GM18951 (cell line): ENCODE measurements around the gene PAX5.
"Not testable (repeated sequence)": the region's sequence is repeated elsewhere in the genome, so short reads cannot be mapped to it uniquely, and the experiment has no call there.

Experiments
- POLR2A ChIP-seq: IDR thresholded peaks from 4 replicates; pipeline ENCODE4 v1.6.1; 2011; ENCODE audit warnings: mild to moderate bottlenecking; ENCODE audit not compliant: insufficient read length, insufficient read depth; ENCODE audit errors: extremely low read depth
- in situ Hi-C: fragments of 300-500 bp; cut with MboI; formaldehyde crosslinking; loops from one replicate; pipeline ENCODE4 v1.12.0; 2022; ENCODE audit warnings: low sequenced_read_pairs, mixed read lengths, inconsistent platforms; ENCODE audit not compliant: unreplicated experiment

Gene PAX5

DNA sequence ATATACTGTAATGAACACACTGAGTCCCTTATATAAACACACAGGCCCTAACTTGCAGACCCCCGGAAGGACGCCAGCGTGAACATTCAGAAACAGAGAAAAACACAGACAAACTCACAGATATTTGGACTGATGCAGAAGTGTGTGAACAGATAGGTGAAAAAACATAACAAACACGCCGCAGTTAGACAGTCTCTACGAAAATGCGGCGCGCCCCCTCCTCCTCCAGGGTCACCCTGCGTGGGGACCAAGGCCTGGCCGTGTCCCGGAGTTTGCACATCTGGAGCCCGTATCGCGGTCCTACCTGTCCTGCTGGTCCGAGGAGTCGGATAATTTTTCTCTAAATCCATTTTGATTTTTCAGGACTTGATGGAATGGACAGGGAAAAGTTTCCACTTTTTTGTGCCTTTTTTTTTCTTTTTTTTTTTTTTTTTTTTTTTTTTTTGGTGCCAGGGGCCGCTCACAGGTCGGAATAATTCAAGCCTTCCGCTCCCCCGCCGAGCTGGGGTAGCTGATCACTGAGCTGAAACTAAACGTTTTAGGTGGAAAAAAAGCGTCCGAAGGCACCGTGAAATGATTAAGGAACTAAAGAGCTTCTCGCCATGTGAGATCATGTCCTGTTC lies at the start of gene PAX5:
PAX5 (minus strand) TSS at position 587 of the 623 bp plus-strand sequence; CDS start at position 350, 237 bp downstream.
- no peak for TF ChIP-seq POLR2A
- in situ Hi-C loops = loop anchor here (5.0 kb wide), 1 partner anchor 269 kb away; no protein-coding TSS in a partner anchor

- no peak for TF ChIP-seq POLR2A
- in situ Hi-C loops = no loop called here
Observed at GRCh38 chr9:37083654-37084053, 49.6 kb upstream of the PAX5 start.

- in situ Hi-C loops = no loop called here
- TF ChIP-seq POLR2A = no peak
Observed at GRCh38 chr9:37082214-37082765, 48.2 kb upstream of the PAX5 start.

- in situ Hi-C loops = not testable (repeated sequence)
Observed at GRCh38 chr9:37081507-37081906, 47.4 kb upstream of the PAX5 start.

GRCh38 chr9:37080165-37080628 lies 46.1 kb upstream of the PAX5 start:
- in situ Hi-C loops = not testable (repeated sequence)

GRCh38 chr9:37079370-37080164 lies 45.5 kb upstream of the PAX5 start:
- in situ Hi-C loops = no loop called here
- peak; percentile 80 for TF ChIP-seq POLR2A

DNA sequence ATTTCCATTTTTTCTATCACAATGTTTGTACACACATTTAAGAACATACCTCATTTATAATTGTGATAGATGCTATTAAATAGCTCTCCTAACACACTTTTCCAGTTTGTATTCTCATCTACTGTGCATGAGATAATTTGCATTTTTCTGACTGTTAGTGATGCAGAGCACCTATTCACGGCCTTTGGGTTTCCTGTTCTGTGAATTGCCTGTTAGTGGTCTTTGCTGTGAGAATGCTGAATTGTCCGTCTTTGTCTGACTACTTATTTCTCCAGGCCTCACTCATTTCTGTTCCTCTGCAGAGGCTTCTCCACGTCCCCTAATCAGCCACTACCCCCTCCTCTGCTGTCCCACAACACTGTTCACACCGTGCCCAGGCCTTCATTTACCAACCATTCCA lies 40.7 kb upstream of the PAX5 start:
- in situ Hi-C loops = not testable (repeated sequence)

GRCh38 chr9:37066139-37066725 lies 32.2 kb upstream of the PAX5 start:
- TF ChIP-seq POLR2A = no peak
- in situ Hi-C loops = no loop called here

GRCh38 chr9:37062336-37062735 lies 28.3 kb upstream of the PAX5 start:
- in situ Hi-C loops = no loop called here
- no peak for TF ChIP-seq POLR2A

GRCh38 chr9:37061768-37062167 lies 27.7 kb upstream of the PAX5 start:
- no peak for TF ChIP-seq POLR2A
- in situ Hi-C loops = no loop called here

DNA sequence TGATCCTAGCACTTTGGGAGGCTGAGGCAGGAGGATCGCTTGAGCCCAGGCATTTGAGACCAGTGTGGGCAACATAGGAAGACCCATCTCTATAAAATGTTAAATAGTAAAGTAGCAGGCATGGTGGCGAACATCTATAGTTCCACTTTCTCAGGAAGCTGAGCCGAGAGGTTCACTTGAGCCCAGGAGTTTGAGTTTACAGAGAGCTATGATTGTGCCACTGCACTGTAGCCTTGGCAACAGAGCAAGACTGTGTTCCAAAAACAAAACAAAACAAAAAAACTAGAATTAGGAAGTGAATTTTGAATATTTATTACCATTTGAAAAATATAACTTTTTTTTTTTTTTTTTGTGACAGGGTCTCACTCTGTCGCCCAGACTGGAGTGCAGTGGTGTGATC lies 26.8 kb upstream of the PAX5 start:
- in situ Hi-C loops = no loop called here

DNA sequence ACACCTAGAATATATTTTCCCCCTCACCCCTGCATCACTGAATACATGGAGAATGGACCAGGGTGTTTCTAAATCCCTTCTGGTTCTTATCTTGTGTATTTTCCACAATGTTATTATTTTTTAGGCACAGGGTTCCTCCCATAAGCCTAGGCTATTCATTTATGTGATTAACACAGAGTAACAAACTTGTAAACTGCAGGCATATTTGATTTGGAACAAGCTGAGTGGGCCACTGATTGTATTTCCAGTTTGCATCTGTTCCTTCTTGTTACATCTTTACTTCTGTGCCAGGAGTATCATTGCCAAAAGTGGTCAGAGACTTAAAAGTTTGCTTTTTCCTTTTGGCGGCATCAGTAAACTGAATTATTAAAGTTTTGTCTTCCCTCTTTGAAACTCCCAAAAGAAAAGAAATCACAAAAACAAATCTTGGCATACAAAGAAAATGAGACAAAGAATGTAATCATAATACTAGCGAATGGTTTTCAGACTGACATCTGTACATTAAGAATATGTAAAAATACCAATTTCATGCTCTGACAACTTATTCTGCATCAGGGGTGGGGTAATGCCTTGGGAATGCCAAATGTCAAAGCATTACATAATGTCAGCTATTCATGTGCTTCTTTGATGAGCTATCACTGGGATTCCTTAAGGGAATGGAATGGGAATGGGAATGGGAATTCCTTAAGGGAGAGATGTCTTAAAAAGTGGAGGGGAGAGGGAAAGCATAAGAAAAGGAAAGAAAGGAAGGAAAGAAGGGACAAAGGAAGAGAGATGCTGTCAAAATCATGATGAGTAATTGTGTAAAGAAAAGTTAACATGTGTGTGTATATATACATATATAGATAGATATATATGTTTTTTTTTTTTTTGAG lies 22.2 kb upstream of the PAX5 start:
- in situ Hi-C loops = no loop called here
- no peak for TF ChIP-seq POLR2A

More for the DNA sequence above, 26.8 kb upstream of the PAX5 start:
- TF ChIP-seq POLR2A = no peak

DNA sequence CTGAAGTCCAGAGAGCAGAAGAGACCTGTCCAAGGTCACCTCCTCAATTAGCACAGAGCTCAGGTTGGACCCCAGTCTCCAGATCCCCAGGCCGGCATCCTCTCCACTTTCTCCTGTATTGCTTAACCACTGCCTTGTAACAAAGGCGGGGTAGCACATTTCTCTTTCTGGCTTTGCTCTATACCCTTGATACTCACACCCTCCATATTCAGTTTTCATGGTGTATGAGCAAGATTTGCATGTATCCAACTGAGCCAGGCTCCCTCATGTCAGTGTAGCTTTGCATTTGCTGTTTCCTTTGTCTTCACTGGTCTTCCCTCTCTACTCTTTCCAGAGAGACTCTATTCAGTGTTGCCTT lies 20.3 kb upstream of the PAX5 start:
- in situ Hi-C loops = not testable (repeated sequence)

- no peak for TF ChIP-seq POLR2A
- in situ Hi-C loops = no loop called here
Observed at GRCh38 chr9:37053684-37054362, 19.8 kb upstream of the PAX5 start.
